GM21717 (cell line): ENCODE measurements around the gene ENPEP.
"Not testable (repeated sequence)": the region's sequence is repeated elsewhere in the genome, so short reads cannot be mapped to it uniquely, and the experiment has no call there.

Experiments used
- ATAC-seq: cut with Tn5 transposase; IDR thresholded peaks from one replicate; pipeline ENCODE4 v1.9.1; 2021; ENCODE audit warnings: mild to moderate bottlenecking, moderate library complexity; ENCODE audit not compliant: unreplicated experiment

ENPEP gene

DNA sequence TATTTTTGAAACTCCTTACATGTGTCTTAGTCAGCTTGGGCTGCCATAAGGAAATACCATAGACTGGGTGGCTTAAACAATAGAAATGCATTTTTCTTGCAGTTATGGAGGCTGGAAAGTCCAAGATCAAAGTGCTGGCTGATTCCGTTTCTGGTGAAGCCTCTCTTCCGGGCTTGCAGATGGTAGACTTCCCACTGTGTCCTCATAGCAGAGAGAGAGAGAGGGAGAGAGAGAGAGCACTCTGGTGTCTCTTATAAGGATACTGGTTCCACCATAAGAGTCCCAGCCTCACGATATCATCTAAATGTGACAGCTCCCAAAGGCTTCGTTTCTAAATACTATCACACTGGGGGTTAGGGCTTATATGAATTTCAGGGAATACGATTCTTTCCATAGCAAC lies 39.7 kb downstream of the ENPEP start:
- ATAC-seq = peak; percentile 15

DNA sequence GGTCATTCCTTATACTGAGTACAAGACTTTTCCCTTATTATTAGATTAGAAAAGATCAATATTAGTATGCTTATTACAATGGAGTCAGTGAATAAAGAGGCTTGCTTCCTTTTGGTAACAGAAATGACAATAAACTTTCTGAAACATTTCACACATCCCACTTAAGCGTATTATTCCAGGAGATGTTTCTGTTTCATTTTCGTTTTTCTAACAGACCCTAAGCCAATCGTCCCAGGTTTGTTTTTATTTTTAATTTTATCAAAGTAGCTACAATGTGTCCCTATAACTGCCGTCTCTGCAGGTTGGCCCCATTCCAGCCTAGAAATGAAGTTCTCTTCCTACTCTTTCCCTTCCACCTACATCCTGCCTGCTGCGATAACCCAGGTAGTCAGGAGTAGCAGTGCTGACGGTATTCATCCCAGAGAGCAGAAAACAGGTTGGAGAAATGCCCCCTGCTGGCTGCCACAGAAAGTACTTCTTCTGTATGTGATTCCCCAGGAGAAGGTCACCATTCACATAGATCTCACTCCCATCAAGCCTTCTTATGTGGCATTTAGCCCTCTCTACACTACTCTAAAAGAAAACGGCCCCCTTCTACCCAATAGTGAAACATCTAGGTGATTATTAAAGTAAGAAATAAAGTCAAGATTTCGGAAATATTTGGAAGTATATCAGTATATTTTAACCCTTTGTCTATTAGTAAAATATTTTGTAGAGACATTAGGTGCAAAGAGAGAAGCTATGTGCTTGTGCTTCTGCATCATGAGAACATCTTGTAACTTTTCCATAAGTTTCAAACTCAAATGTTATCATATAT lies 40.4 kb downstream of the ENPEP start:
- ATAC-seq = peak; percentile 86

DNA sequence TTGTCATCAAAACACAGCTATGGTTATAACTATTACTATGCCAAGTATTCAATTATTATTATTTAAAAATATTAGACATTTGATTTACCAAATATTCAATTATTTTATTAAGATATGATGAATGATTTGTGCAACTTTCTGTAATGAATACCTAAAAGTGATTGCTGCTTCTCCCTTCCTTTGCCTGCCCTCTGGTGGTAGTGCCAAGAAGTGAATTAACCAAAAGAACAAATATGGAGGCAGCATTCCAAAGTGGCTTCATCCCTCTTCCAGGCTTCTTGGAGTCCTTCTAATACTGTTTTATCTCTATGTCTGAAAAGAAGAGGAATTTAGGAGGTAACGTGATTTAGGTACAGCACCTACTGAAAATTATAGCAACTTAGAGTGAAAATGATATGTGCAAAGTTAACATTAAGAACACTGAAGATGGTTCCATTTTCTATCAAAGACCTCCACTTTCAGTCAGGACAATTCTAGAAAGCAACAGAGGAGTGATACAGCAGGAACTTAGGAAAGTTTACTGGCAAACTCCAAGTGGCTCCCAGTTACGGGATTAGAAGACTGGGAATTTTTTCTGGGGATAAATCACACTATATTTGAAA lies 43.0 kb downstream of the ENPEP start:
- no peak for ATAC-seq

DNA sequence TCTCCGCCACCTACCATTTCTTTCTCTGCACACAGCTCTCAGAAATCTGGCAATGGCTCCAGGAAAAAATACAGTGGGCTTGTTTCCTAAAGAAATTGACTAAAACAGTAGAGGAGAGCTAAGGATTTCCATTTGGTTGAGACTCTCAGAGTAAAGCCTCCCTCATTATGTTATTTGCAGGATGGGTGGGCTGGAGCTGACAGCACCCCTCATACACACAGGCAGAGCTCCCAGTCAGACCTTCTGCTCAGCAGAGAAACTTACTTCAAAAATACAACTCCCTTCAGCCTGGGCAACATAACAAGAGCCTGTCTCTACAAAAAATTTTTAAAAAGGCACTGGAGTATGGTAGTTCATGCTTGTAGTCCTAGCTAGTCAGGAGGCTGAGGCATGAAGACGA lies 44.9 kb downstream of the ENPEP start:
- ATAC-seq = no peak

DNA sequence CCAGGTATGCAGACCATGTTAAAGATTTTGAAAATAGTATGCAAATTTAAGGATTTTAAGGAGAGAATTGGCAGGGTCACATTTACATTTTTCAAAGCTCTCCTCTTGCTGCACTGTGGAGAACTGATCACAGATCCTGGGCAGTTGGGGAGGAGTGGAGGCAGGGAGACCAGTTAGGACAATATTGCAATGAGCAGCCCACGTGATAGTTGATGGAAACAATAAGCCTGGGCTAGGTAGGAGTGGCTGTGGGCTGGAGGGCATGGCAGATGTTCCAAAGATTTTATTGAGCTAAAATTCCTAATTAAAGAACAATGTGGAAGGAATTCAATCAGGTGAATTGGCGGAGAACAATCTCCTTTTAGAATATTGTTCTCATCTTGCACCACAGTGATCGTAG lies 50.6 kb downstream of the ENPEP start:
- no peak for ATAC-seq

DNA sequence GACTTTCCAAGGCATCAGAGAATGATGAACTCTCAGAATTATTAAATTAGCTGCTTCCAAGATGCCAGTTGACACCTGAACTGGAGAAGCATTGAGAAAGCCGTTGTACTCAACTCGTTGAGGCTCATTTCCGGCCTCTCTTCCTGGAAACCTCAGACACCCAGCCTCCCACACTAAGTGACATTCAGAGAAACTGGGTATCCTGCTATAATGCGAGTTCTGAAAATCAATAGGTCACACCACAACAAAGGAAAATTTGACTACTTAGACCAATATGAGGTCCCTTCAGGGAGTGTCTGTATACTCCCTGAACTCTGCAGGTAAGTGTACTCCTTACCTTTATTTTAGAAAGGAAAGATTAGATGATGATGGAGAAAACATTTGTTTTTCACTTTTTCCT lies 51.2 kb downstream of the ENPEP start:
- ATAC-seq = no peak

DNA sequence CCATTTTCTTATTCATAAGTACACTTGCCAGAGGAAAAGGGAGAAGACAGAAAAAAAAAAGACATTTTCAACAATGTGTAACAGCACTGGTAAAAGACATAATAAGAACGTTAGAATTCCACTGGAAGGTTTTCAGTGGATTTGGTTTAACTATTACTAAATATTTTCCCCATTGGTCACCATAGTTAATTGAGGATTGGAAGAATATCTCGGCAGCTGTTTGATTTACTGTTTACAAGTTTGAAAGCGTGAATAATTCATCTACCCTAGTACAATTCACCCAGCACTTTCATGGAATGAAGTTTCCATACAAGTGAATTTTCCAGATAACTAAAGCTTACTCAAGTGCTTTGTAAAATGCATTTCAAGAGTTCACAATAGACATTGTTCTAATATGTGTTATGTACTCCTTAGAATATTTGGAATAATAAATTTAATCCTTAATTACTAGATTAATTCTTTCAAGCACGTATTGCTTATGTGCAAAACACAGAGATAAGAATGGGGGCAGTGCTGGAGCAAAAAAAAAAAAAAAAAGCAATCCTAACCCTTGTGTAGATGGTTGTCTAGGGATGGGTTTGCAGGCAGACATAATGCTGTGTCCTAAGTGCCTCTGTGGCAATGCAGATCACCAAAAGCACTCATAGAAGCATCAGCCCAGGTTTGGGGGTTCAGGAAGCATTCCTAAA lies 57.1 kb downstream of the ENPEP start:
- ATAC-seq = no peak

DNA sequence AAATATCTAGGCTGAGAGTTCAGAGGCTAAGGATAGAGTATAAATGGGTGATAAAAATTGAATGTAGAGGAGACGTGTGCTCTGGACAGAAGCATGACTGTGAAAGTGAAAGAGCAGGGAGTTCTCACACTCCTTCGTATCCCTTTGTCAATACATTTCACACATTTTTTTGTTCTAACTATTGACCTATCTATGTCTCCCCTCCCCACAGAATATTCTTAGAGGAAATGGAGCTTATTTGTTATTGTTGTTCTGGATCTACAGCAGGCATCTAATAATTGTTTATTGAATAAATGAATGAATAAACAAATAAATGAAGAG lies 57.6 kb downstream of the ENPEP start:
- ATAC-seq = no peak

DNA sequence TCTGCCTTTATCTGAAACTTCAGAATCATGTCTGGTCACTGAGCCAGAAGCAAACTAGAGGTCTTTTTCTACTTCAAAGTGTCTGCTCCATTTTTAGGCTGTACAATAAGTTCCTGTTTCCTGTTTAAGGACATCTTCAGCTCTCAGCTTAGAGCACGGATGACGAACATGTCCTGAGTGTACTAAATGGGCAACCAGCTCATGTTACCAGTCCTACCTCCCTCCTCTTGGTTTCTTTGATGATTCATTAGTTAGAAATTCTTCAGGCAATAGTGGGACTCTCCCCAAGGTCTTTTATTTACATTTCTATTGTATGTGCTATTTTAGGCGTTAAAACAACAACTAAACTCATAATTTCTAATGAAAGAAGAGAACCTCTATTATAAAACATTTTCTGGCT lies 58.0 kb downstream of the ENPEP start:
- no peak for ATAC-seq

DNA sequence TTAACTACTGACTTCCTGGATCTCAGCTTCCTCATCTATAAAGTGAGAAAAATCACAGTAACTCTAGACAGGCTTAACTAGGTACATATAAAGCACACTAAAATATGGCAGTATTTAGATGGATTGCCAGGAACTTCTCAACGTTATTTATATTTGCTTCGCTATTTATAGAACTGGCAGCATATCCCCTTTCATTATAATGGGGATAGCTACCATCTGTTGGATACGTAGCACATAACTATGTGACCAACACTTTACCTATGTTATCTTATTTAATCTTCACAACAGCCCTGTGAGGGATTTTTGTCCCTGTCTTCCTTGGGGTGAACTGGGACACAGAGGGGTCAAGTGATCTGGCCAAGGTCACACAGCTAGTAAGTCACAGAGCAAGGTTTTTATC lies 64.6 kb downstream of the ENPEP start:
- no peak for ATAC-seq

DNA sequence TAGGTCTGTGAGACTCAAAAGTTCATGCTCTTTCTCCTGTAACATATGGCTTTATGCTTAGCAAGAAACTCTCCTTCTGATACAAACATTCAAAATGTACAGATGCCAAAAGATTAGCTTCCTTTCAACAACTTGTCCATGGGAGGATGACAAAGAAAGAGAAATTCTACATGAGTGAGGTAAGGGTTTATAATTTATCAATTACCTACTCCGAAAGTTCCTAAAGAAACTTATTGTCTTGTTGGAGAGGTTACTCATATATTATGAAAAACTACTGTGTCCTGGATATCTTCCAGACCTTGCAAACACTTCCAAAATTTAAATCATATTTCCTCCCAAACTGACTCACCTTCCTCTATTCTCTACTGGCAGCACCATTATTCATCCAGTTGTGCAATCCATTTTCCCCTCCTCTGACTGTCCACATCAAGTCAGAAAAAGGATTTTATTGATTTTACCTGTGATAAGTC lies 65.1 kb downstream of the ENPEP start:
- ATAC-seq = no peak

DNA sequence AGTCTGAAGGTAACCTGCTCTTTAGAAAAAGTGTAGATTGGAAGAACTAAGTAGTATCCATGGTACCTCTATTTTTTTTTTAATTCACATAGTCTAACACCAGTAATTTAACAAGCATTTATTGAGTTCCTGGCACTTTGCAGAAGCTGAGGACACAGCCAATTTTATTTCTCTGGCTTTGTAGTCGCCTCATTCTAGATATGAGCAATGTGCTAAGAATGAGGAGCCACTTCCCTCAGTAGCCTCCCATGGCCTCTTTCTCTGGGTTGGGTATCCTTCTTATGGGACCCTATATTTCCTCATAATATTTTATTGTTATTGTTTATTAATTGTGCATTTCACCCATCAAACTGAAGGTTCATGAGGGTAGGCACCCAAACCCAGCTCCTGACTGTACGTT lies 67.6 kb downstream of the ENPEP start:
- no peak for ATAC-seq

DNA sequence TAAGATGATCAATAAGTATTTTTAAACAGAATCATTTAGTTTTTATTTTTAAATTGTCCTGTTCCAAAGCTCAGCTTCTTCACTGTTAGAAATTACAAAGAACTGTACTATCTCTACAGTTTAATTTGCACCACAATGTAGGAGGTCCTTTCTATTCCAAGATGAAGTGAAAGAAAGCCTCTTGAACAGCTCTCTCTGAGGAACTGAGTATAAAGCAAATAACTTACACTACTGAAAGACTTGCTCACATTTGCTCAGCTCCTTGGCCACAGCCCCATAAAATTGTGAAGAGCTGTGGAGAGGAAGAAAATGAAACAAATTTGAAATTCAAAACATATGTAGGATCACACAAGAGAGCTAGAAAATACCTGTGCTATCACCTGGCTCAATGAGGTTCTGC lies 68.6 kb downstream of the ENPEP start:
- ATAC-seq = peak; percentile 52

DNA sequence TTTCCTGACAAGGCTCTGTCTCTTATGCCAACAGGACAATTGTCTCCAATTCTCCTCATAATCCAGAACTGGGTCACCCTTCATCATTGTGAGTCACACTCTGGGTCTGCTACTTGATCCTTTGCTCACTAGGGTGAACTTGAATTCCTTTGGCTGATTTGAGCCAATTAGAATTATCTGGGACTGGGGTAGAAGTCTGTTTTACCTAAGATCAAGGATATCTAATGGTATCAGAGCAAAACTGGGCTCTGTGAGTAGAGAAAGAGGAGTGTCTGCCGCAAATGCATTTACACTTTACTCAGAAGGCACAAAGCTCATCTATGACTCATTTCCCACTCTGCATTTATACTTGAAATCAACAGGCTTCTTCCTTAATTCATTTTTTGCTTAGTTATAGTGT lies 74.3 kb downstream of the ENPEP start:
- ATAC-seq = no peak

DNA sequence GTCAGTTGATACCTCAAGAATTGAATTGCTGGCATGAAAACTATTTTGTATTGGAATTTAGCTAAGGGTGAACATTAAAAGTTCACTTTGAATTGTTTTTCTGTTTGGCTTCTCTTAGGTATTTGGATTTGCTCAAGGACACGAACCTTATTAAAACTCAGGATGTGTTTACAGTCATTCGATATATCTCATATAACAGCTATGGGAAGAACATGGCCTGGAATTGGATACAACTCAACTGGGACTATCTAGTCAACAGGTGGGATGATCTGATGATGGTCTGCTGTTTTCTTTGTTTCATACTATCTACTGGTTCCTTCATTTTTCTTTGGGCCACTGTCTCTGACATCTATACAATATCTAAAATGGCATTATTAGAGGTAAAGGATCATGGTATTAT lies 77.2 kb downstream of the ENPEP start:
- no peak for ATAC-seq

DNA sequence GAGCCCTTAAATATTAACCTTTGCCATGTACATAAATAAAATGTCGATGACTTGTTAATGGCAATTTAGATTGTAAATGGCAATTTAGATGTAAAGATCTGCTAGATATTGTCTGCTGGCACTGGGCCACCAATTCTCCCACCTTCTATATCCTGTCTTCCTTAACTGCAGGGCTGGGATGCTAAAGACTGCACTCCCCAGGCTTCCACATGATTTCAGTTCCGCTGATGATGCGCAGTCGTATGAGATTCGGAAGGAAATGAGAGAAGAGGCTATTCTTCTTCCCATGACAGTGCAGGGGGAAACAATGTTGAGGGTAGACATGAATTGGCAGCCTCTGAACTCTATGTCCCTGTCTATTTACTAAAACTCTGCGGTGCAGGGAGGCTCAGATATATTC lies 91.3 kb downstream of the ENPEP start:
- ATAC-seq = no peak

DNA sequence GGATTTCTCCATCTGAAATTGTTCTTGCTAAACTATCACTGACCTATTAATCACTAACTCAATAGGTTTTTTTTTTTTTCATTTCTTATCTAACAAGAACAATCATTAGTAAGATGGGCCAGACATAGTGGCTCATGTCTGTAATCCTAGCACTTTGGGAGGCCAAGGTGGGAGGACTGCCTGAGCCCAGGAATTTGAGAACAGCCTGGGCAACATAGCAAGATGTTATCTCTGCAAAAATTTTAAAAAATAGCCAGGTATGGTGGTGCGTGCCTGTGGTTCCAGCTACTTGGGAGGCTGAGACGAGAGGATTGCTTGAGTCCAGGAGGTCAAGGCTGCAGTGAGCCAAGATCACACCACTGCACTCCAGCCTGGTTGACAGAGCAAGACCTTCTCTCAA lies 100.7 kb downstream of the ENPEP start:
- ATAC-seq = not testable (repeated sequence)

DNA sequence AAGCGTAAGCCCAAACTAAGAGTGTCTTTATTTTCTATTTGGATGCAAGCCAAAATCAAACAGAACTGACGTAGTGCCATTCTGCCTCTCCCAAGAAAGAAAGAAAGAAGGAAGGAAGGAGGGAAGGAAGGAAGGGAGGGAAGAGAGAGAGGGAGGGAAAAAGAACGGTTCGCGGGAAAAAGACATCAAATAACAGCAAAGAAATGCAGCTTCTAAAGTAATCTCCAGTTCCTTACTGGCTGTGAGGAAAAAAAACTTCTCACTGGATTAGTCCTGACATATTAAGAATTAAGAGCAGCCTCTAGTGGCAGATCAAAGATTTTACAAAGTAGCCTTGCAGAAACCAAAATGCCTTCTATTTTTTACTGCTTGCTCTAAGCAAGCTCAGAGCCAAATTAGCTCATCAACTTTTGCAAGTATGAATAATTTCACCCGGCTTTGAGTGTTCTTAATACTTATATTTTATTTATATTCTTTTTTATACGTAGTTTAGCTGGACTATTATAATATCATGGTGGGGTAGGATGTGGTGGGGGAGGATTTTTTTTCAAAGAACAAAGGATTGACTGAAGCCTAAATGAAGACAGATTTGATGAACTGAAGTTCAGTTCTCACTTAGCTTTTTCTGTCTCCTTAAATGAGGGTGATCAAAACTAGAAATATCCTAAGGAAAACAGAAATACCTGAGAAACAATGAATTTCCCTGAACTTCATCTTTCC lies 110.3 kb downstream of the ENPEP start:
- ATAC-seq = no peak

DNA sequence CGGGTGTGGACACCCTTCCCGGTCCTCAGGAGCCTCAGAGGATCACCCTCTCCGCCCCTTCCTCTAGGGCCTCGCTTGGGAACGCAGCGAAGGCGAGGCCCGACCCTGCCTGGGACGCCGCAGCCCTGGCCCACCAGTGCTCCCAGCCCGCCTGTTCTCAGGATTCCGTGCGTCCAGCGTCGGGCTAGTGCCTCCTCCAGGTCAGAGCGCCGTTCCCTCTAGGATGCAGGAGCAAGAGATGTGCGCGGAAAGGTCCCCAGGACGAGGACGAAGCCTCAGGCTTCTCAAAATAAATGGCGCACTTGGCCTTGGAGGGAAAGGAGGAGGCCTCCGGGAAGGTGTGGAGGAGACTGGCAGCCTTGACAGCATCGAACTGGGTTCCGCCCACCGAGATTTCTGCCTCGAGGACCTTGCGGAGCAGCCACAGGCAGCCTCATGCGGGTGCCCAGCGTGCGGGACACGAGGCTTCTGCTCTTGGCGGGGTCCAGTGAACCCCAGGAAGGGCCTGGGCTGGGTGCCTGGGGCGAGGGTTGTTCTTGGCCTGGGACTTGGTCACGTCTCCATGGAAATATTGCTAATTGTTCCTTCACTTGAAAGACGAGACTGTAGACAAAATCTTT lies 111.8 kb downstream of the ENPEP start:
- ATAC-seq = no peak

DNA sequence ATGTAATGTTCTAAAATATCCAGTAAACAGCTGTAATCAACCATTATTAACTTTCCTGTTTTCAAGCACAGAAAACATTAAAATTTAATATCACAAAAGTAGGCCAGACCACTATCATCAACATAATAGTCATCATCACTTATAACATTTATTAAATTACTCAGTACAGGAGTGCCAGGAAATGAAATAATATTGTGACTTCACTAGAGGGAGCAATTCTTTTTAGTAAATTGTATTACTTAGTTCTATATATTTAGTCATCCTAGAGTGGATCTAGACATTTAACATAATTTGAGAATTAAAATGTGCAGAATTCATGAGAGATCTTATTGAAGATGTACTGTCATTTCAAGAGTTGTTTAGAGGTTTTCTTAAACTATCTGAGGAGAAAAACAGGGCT lies 113.3 kb downstream of the ENPEP start:
- ATAC-seq = no peak

DNA sequence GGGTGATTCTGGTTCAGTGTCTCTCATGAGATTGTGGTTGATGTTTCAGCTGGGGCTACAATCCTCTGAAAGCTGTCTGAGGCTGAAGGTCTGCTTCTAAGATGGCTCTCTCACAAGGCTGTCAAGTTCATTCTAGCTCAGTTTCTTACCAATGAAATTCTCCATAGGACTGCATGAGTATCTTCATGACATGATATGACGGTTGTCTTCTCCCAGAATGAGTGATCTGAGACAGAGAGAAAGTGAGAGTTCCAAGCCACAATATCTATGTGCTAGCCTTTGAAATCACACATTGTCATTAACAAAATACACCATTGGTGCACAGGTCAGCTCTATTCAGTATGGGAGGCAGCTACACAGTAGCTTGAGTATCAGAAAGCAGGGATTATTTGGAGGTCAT lies 119.6 kb downstream of the ENPEP start:
- ATAC-seq = no peak
